C4-2B (cell line): ENCODE data around the gene DNAH1.

Experiments
- H3K27ac ChIP-seq: fragments of 450-650 bp; 2 replicates; pipeline ENCODE4 v1.5.1; 2017
- ZFX ChIP-seq: fragments of 450-650 bp; IDR thresholded peaks from 2 replicates; pipeline ENCODE4 v1.6.1; 2017
- TF ChIP-seq, protein P1 (sequence below): fragments of 450-650 bp; conservative IDR thresholded peaks from 2 replicates; pipeline ENCODE4 v1.5.1; 2017; ENCODE audit warnings: mild to moderate bottlenecking

Gene DNAH1

DNA sequence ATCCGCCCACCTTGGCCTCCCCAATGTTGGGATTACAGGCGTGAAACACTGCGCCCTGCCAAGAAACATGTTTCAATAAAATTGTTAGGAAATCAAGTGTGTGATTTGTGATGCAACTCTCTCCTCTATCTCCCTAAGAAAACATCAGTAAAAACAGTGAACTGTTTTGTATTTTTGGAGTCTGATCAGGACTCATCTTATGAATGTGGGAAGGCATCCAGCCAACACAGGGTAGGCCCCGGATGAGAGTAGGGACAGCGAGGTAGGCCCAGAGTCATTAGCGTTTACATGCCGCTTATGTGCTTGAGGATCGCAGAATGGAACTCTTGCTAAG, 29.4 kb upstream of the DNAH1 start:
- peak overlapping the region; percentile 97 for H3K27ac ChIP-seq

DNA sequence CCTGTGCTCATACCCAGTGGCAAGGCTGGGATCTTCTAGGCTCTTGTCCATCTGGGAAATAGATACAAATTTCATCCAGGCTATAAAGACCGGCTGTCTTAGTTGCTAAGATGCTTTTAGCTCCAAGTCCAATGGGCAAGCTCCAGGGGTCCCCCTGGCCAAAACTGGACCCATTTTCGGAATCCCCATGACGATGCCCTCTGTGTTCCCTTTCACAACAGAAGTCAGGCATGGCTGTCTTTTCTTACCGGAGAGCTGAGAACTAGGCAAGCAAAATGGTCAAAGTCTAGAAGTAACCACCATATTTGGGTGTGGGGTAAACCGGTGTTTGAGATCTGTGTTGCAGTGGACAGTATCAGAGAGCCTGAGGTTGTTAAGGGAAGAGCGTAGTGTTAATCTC, 27.4 kb upstream of the DNAH1 start:
- TF ChIP-seq ZFX, result no peak
- TF ChIP-seq, protein P1, sequence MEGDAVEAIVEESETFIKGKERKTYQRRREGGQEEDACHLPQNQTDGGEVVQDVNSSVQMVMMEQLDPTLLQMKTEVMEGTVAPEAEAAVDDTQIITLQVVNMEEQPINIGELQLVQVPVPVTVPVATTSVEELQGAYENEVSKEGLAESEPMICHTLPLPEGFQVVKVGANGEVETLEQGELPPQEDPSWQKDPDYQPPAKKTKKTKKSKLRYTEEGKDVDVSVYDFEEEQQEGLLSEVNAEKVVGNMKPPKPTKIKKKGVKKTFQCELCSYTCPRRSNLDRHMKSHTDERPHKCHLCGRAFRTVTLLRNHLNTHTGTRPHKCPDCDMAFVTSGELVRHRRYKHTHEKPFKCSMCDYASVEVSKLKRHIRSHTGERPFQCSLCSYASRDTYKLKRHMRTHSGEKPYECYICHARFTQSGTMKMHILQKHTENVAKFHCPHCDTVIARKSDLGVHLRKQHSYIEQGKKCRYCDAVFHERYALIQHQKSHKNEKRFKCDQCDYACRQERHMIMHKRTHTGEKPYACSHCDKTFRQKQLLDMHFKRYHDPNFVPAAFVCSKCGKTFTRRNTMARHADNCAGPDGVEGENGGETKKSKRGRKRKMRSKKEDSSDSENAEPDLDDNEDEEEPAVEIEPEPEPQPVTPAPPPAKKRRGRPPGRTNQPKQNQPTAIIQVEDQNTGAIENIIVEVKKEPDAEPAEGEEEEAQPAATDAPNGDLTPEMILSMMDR, result no peak
- peak overlapping the region; percentile 97; the same call in 1 of the 2 replicates for H3K27ac ChIP-seq

More for the DNA sequence above, 29.4 kb upstream of the DNAH1 start:
- no peak for TF ChIP-seq ZFX
- TF ChIP-seq, protein P1, result no peak

DNA sequence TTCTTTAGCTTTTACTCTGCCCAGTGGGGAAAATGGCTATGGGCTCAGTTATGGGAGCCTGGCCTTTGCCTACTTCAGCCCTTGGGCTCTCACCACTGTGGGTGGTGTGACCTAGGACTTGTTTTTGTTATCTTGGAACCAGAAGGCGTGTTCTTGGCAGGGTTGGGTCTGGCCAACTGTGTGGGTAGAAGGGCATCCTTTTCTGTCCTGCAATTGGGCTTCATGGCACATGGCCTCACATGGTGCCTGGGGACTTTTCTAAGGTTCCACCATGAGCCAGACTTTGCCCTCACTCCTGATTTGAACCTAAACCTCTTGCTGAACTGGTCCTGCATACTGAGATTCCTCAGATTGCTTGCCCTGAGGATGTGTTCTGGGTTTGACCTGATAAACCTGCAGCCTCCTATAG, 26.8 kb upstream of the DNAH1 start:
- TF ChIP-seq ZFX, result no peak
- TF ChIP-seq, protein P1, result no peak
- no peak overlapping the region for H3K27ac ChIP-seq

DNA sequence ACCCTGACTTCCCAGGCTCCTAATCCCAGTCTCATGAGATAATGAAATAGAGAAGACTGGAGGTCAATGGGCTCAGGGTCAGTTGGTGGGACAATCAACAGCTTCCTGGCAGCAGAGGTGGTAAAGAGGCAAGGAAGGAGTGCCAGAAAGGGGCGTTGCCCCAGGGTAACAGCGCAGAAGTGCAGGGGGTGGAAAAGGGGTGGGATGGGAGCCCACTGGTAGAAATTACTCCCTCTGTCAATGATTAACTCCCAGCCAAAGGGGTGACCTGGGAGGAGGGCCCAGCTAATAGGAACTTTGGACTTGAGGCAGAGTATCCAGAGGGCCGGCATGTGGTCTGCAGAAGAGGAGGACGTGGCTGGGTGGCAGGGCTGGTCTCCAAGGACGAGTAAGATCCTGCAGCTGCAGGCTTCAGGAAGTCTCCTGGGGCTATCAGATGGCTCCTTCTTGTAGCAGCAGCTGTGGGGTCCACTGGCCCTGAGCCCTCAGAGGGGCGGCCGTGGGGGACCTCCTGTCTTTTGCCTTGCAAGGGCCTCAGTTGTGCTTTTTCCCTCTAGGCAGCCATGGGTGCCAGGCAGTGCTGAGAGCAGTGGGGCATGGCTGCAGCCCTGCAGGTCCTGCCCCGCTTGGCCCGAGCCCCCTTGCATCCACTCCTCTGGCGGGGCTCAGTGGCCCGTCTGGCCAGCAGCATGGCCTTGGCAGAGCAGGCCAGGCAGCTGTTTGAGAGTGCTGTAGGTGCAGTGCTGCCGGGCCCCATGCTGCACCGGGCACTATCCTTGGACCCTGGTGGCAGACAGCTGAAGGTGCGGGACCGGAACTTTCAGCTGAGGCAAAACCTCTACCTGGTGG, 26.1 kb upstream of the DNAH1 start:
- no peak overlapping the region for H3K27ac ChIP-seq
- no peak for TF ChIP-seq ZFX
- TF ChIP-seq, protein P1, result no peak

DNA sequence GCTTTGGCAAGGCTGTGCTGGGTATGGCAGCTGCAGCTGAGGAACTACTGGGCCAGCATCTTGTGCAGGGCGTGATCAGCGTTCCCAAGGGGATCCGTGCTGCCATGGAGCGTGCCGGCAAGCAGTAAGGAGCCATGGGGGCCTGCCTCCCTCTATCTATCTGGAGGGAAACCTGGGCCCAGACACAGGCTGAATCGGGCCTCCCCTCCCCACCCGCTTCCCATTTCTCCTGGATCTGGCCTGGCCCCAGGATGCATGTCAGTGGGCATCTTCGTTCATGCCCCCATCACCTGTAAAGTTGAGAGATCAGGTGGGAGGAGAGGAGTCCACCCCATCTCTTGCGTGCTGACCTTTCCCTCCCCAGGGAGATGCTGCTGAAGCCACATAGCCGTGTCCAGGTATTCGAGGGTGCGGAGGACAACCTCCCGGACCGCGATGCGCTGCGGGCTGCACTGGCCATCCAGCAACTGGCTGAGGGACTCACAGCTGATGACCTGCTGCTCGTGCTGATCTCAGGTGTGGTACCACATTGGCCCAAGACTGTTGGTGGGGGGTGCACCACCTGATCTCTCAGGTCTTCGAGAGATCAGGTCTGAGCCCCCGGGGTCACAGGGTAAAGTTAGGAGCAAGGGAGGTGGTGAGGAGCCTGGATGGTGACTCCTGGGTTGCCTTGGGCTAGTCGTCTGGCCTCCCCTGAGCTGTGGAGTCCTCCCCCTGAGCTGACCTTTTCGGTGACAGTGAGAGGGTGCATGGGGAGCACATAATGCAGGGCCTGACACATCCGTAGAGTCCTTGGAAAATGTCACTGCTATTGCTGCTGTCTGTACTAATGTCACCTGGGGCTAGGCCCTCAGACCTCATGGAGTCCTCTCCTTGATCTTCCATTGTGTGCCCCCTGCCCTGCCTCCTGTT, 25.3 kb upstream of the DNAH1 start:
- H3K27ac ChIP-seq, result no peak overlapping the region
- no peak for TF ChIP-seq ZFX
- TF ChIP-seq, protein P1, result no peak

DNA sequence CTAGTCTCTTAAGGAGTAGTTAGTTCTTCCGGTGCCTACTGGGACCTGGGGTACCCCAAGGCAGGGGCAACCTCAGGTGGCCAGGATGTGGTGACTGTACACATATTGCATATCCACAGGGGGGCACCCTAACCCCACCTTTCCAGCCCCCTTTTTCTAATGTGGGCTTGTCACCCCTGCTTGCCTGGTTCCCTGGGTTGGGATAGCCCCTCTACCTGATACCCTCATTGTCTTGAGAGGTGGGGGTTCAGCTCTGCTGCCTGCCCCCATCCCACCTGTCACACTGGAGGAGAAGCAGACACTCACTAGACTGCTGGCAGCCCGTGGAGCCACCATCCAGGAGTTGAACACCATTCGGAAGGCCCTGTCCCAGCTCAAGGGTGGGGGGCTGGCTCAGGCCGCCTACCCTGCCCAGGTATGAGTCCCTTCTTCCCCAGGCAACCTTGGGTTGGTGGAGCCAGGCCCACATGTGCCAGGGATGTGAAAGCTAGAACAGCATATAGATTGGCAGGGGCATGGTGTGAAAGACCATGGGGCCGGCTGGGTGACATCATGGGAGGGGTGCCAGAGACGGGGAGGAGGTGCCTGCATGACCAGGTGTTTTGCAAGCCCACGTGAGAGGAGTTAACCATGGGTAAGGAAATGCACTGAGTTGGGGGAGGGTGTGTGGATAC, 24.5 kb upstream of the DNAH1 start:
- TF ChIP-seq, protein P1, result no peak; the same call in 1 of the 2 replicates
- TF ChIP-seq ZFX, result no peak
- no peak overlapping the region for H3K27ac ChIP-seq
